ENCODE measurements around the gene ATXN10. TPM values are rescaled to one million over a fixed set of nuclear protein-coding genes. Genes with fewer than 3 reads are reported as not detected.

The ATXN10 gene
- total RNA-seq, 1 donor from 2014 or later: 106 TPM

DNA sequence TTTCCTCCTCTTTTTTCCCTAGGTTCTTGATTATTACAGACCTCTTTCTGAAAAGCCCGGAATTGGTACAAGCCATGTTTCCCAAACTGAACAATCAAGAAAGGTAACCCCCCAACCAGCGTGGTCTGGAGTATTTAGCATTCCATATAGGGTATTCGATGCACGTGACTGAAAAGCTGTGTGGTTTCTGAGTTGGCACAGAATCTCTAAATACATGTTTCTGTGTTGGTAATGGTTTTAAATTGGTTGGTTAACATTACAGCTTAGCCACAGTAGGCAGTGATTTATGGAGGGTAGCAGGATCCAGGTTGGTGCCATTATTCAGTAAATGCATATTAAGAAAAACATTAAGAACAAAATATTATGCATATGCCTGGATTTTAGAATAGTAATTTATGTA lies 46.8 kb downstream of the ATXN10 start:
- TF ChIP-seq, protein P1, sequence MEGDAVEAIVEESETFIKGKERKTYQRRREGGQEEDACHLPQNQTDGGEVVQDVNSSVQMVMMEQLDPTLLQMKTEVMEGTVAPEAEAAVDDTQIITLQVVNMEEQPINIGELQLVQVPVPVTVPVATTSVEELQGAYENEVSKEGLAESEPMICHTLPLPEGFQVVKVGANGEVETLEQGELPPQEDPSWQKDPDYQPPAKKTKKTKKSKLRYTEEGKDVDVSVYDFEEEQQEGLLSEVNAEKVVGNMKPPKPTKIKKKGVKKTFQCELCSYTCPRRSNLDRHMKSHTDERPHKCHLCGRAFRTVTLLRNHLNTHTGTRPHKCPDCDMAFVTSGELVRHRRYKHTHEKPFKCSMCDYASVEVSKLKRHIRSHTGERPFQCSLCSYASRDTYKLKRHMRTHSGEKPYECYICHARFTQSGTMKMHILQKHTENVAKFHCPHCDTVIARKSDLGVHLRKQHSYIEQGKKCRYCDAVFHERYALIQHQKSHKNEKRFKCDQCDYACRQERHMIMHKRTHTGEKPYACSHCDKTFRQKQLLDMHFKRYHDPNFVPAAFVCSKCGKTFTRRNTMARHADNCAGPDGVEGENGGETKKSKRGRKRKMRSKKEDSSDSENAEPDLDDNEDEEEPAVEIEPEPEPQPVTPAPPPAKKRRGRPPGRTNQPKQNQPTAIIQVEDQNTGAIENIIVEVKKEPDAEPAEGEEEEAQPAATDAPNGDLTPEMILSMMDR (IDR thresholded peaks at IDR 0.05): no peak
- Histone ChIP-seq H3K36me3 (peaks cover 60% of the 10 kb centered on the region), H3K27me3 (ENCODE audit: low read depth) (no peaks in the 10 kb centered on the region), H3K9me3 (no peaks in the 10 kb centered on the region), H3K4me3 (no peak overlapping the region), H3K27ac (no peak overlapping the region), H3K4me1 (no peaks in the 10 kb centered on the region)
- DNase-seq (no peak), ATAC-seq (no peak)
- intact Hi-C loops (cut with DNase I): no loop called here

DNA sequence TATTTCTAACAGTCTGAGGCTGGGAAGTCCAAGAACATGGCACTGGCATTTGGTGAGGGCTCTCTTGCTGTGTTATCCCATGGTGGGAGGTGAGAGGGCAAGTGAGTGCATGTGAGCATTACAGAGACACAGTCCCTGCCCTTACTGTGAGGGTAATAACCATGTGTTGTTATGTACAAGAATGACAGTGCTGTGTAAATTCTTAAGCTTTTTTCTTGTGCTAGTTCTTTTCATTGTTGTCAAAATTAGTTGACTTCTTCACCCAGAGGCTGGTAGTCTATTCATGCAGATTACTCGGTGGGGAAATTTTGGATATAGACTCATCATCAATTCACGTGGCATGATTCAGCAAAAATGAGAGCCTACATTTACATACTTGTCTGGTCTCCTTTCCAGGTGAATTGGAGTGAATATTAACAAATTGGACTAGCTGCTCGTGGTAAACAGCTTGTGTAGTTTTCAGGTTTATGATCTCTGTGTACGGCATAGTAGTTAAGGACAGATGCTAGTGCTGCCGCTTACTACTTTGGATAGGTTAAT lies 49.3 kb downstream of the ATXN10 start:
- intact Hi-C loops (cut with DNase I): no loop called here
- TF ChIP-seq, protein P1 (IDR thresholded peaks at IDR 0.05): no peak

DNA sequence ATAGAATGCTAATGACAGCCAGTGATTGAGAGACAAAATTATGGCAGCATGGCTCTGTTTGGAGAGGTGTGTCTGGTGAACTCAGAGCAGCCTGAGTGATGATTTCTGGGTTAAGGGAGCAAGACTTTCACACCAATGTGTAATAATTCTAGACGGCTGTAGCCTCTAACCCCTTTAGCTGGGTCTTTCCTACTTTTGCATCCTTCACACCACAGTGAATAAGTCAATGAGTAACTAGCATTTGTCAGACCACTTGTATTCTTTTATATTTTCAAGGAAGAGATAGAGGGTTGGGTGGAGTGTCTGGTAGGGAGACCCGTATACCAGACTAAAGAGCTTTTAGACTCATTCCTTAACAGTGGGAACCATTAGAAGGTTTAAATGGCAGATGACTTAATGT lies 50.4 kb downstream of the ATXN10 start:
- DNase-seq (no peak), ATAC-seq (no peak)
- Histone ChIP-seq H3K27ac (no peak overlapping the region), H3K9me3 (no peaks in the 10 kb centered on the region), H3K4me3 (no peak overlapping the region), H3K36me3 (peaks cover 44% of the 10 kb centered on the region), H3K4me1 (no peaks in the 10 kb centered on the region), H3K27me3 (ENCODE audit: low read depth) (no peaks in the 10 kb centered on the region)
- intact Hi-C loops (cut with DNase I): no loop called here
- TF ChIP-seq, protein P1 (IDR thresholded peaks at IDR 0.05): no peak

More for the DNA sequence above, 49.3 kb downstream of the ATXN10 start:
- H3K27ac ChIP-seq: no peak overlapping the region
- H3K4me1 ChIP-seq: no peaks in the 10 kb centered on the region
- ATAC-seq (no peak), DNase-seq (no peak)
- no peaks in the 10 kb centered on the region for H3K27me3 ChIP-seq (ENCODE audit: low read depth)
- H3K9me3 ChIP-seq: no peaks in the 10 kb centered on the region
- no peak overlapping the region for H3K4me3 ChIP-seq
- peaks cover 45% of the 10 kb centered on the region for H3K36me3 ChIP-seq

DNA sequence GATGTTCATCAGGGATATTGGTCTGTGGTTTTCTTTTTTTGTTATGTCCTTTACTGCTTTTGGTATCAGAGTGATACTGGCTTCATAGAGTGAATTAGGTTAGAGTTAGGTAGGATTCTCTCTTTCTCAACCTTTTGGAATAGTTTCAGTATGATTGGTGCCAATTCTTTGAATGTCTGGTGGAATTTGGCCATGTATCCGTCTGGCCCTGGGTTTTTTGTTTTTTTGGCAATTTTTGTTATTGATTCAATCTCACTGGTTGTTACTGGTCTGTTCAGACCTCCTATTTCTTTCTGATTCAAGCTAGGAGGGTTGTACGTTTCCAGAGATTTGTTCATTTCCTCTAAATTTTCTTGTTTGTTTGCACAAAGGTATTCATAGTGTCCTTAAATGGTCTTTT lies 54.4 kb downstream of the ATXN10 start:
- H3K27ac ChIP-seq: no peak overlapping the region
- DNase-seq (no peak), ATAC-seq (no peak)
- TF ChIP-seq, protein P1 (IDR thresholded peaks at IDR 0.05): no peak
- no peaks in the 10 kb centered on the region for H3K27me3 ChIP-seq (ENCODE audit: low read depth)
- peaks cover 37% of the 10 kb centered on the region for H3K36me3 ChIP-seq
- intact Hi-C loops (cut with DNase I): no loop called here
- no peaks in the 10 kb centered on the region for H3K9me3 ChIP-seq
- no peaks in the 10 kb centered on the region for H3K4me1 ChIP-seq
- H3K4me3 ChIP-seq: no peak overlapping the region

DNA sequence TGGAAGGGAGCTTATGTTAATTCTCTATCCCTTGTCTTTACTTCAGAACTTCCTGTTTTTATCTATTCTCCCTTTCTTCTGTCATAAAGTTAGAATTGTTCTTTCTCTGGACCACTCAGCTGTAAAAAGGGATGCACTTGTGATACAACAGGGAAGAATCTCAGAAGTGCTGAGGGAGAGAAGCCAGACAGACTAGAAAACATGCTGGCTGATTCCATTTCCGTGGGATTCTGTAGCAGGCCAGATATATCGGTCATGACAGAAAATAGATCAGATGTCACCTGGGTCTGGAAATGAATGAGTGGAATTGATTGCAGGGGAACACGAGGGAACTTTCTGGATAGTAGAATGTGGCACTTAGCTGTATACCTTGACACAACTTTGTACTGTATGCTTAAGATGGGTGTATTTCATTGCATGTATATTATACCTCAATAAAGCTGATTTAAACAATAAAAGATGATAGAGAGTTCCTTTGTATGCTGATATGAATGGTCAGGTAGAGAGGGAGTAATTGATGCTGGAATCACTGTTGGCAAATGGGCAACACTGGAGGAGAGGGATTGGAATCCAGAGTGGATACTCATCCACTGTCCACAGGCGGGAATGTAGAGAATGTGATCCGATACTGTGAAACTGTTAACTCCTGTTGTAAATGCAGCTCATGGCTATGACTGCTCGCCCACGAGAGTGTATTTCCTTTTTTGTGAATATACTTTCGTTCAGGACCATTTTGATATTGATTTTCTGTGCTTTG lies 59.6 kb downstream of the ATXN10 start:
- H3K9me3 ChIP-seq: no peaks in the 10 kb centered on the region
- H3K36me3 ChIP-seq: peaks cover 29% of the 10 kb centered on the region
- no peaks in the 10 kb centered on the region for H3K4me1 ChIP-seq
- no peak overlapping the region for H3K27ac ChIP-seq
- DNase-seq (no peak), ATAC-seq (no peak)
- no peaks in the 10 kb centered on the region for H3K27me3 ChIP-seq (ENCODE audit: low read depth)
- no peak overlapping the region for H3K4me3 ChIP-seq
- TF ChIP-seq, protein P1 (IDR thresholded peaks at IDR 0.05): no peak
- intact Hi-C loops (cut with DNase I): no loop called here

Data from lower lobe of right lung (tissue), 2 donors.